CD4-positive, alpha-beta T cell treated with Interferon alpha-2 for 1 hour (primary cell): Measurements from ENCODE around the gene CCT4.
"Not testable (repeated sequence)": the region's sequence is repeated elsewhere in the genome, so short reads cannot be mapped to it uniquely, and the experiment has no call there.

ENCODE experiments used
- DNase-seq, 2 donors: peaks; one replicate each; pipeline ENCODE4 v3.0.0-alpha.2; 2020 to 2022

Gene CCT4

GRCh38 chr2:61888267-61889055, at the start of gene CCT4:
CCT4 (minus strand) TSS chr2:61888656; CDS start chr2:61888507, 149 bp downstream.
- DNase-seq: peak; percentile 88 to 94

DNA sequence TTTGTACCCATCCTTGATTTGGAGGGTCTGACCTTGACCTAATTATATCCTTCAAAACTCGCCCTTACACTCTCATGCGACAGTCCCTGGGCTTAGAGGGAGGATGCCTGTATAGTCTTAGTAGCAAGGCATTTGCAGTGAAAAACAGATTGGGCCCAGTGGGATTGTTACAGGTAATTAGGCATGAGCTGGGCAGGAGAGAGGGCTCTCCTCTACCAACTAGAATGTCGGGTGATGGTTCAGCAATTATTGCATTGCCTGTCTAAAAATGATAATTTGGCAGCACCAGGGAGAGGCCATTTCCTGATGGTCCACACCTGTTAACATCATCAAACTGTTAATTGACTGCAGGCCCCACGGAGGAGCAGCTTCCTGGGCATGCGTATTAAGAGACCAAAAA, 49.4 kb upstream of the CCT4 start:
- no peak for DNase-seq

- no peak for DNase-seq
Observed at GRCh38 chr2:61937098-61937497, 48.6 kb upstream of the CCT4 start.

DNA sequence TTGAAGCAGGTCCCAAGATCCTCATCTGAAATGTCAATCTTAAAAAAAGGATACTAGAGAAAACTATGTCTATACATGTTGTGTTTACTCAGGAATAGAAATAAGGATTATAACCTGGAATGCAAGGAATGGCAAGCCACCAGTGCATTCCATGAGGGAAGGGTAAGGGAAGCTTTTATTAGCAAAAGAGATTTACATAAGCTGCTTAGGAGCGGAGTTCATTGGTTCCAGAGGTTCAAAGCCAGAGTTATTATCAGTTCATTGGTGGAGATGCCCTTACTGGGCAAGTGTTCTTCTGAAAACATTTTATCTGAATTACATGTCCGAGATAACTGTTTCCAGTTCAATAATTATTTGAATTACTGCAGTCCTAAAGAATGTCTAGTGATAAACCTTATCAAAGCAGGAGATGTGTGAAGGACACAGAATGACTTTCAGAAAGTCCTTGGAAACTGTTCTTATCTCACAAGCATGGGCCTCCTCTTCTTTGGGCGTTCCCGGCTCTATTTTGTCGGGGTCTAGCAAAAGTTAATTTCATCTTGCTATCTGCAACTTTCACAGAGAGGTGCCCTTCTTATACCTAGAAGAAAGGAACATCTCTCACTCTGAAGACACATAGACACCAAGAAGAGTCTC, 40.5 kb upstream of the CCT4 start:
- DNase-seq: no peak

- no peak for DNase-seq
Observed at GRCh38 chr2:61926531-61927477, 38.3 kb upstream of the CCT4 start.

GRCh38 chr2:61924895-61925663, 36.6 kb upstream of the CCT4 start:
- DNase-seq: no peak

- no peak for DNase-seq
Observed at GRCh38 chr2:61922714-61923113, 34.3 kb upstream of the CCT4 start.

DNA sequence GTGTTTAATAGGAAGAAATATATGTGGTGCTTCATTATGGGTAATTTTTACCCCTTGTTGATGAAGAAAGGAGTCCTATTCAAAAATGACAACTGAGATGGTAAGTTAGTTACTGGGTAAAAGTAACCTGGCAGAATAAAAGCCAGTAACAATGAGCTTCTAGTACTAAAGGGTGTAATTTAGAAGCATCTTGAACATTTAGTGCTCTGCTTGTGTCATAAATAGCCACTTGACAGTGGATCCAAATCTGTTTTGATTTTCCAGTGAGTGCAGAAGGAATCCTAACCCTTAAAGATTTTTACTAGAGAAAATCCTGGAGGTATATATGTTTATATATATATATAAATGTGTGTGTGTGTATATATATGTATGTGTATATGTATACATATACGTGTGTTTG, 32.1 kb upstream of the CCT4 start:
- DNase-seq: no peak

DNA sequence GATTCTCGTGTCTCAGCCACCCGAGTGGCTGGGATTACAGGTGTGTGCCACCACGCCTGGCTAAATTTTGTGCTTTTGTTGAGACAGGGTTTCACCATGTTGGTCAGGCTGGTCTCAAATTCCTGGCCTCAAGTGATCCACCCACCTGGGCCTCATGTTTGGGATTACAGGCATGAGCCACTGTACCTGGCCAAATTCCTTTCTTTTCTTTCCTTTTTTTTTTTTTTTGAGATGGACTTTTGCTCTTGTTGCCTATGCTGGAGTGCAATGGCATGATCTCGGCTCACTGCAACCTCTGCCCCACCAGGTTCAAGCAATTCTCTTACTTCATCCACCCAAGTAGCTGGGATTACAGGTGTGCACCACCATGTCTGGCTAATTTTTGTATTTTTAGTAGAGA, 26.3 kb upstream of the CCT4 start:
- not testable (repeated sequence) for DNase-seq

DNA sequence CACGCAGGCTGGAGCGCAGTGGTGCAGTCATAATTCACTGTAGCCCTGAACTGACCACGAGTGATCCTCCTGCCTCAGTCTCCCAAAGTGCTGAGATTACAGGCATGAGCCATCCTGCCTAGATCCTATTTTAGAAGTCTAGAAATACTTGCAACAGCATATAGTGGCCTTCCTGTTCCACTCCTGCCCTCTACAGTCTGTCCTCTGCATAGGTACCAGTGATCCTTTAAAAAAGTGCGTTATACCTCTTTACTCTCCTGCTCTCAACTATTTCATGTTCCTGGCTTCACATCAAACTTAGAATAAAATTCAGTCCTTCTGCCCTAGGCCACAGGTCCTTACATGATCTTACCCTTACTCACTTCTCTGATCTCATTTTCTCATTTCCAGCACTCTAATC, 23.1 kb upstream of the CCT4 start:
- no peak for DNase-seq

DNA sequence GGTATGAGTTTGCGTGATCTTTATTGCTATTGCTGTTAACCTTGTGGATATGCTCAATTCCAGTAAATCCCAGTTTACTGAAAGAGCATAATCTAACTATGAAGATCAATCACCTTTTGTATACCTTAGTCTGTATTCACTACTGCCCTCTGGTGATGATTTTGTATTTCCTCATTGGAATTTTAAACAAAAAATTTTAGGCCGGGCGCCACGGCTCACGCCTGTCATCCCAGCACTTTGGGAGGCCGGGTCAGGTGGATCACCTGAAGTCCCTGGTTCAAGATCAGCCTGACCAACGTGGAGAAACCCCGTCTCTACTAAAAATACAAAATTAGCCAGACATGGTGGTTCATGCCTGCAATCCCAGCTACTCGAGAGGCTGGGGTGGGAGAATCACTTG, 22.1 kb upstream of the CCT4 start:
- peak in 1 of 2 donors; percentile 5 for DNase-seq

DNA sequence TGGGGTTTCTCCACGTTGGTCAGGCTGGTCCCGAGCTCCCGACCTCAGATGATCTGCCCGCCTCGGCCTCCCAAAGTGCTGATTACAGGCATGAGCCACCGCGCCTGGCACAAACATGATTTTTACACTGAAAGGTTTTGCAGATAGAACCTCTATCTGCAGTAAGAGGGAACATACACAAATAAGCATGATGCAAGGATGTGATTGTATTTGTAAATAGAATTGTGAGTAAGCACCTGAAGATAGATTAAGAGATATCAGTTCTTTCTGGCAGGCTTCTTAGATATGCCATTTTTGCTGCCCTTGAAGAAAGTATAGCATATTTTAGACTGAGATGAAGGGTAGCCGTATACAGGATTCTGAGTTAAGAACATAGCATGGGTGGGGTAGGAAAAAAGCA, 20.7 kb upstream of the CCT4 start:
- no peak for DNase-seq

GRCh38 chr2:61906186-61906470, 17.7 kb upstream of the CCT4 start:
- no peak for DNase-seq

DNA sequence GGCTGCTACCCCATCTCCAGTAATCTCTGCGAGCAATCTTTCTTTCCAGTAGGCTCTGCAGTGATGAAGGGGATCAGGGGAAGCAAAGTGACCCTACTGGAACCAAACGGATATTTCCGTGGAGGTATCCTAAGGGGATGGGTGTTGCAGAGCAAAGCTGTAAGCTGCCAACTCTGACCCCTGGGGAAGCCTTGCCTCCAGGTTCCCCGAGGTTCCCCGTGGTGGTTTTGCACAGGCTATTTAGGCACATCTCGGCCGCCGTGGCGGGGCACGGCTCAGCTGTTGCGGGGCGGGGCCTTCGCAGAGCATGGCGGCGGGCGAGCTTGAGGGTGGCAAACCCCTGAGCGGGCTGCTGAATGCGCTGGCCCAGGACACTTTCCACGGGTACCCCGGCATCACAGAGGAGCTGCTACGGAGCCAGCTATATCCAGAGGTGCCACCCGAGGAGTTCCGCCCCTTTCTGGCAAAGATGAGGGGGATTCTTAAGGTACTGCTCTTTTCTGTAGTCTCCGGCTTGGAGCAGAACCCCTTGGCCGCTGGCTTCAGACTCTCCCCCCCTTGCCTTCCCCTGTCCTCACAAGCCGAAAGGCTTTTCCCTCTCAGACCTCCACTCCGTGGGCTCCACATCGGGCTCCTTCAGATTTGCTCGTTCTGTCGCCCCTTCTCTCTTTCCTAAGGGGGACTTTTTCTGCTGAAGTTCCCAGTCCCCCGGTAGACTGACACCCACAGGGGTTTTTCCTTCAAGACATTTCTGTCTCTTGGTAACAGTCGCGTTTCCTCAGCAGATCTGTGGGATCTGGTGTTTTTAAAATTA, 17.1 kb upstream of the CCT4 start, which contains the start of gene COMMD1:
Gene COMMD1 (plus strand): TSS at position 303 of the 814 bp plus-strand sequence. CDS start 5 bp downstream, at position 308.
- peak; percentile 75 to 83 for DNase-seq

DNA sequence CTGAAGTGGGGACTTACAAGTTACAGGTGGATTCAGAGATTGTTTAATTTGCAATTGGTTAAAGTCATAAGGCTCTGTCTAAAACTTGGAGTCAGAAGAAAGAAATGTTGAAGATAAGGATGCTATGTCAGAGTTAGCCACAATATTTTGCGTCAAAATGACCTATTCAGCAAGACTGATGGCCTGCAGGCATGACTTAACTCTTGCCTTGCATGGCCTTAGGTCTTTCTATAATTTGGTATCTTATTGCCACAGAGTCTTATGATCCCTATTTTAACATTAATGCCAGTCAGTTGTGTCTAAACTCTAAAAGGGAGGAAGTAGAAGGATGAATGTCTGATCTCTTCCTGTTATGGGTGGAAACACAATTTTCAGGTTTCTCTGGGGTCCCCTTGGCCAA, 11.8 kb upstream of the CCT4 start:
- DNase-seq: no peak

- DNase-seq: peak in 1 of 2 donors; percentile 19
Observed at GRCh38 chr2:61898810-61899209, 10.4 kb upstream of the CCT4 start.

DNA sequence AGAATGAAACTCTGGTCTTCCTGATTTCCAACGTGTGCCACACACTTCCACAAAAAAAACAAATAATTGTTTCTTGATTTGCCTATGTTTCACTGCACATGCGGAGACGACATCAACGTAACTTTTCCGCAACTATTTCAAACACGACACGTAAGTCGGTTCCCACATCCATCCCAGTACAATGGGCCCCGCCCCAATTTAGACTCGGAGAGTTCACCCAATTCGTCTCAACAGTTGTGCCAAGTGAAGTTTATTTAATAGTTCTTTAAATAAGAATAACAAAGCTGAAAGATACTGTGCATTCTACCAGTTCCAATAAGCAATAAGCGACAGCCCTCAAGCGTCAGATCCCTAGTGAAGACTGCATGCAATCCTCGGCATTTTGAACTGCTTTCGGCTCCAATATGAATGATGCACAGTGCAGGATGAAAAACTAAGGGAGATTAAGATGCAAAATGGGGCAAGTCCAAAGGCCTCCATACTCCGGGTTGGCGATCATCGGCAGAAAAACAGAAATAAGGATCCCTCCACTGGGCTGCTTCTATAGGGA, 664 bp downstream of the CCT4 start:
- peak in 1 of 2 donors; percentile 37 for DNase-seq

GRCh38 chr2:61885896-61886603, 2.4 kb downstream of the CCT4 start:
- DNase-seq: no peak

DNA sequence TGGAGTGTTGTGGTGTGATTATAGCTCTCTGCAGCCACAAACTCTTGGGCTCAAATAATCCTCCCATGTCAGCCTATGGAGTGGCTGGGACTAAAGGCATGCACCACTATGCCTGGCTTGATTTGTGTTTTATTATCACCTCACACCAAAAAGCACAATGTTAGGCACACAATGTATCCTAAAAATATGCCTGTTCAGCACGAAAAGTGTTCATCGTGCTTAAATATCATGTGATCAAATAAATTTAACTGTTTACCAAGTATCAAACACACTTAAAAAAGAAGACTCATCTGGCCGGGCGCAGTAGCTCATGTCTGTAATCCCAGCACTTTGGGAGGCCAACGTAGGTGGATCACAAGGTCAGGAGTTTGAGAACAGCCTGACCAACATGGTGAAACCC, 5.6 kb downstream of the CCT4 start:
- no peak for DNase-seq

- not testable (repeated sequence) for DNase-seq
Observed at GRCh38 chr2:61879351-61879750, 9.1 kb downstream of the CCT4 start.

GRCh38 chr2:61878761-61879160, 9.7 kb downstream of the CCT4 start:
- no peak for DNase-seq
